Effector memory CD4-positive, alpha-beta T cell (primary cell): Measurements from ENCODE around the gene CHST7.

Experiments used
- DNase-seq, 3 donors: peaks; one replicate each; pipeline ENCODE4 v3.0.0-alpha.2; 2020
- H3K27ac ChIP-seq: 2 replicates; pipeline ENCODE4 v1.7.0; 2013; ENCODE audit warnings: mild to moderate bottlenecking, low read length, moderate library complexity; ENCODE audit not compliant: insufficient read depth, poor library complexity, severe bottlenecking
- H3K27me3 ChIP-seq: replicated peaks from 2 replicates; pipeline ENCODE4 v1.7.0; 2013; ENCODE audit warnings: mild to moderate bottlenecking, low read length; ENCODE audit not compliant: insufficient read depth, control insufficient read depth, poor library complexity, severe bottlenecking
- H3K36me3 ChIP-seq: 2 replicates; pipeline ENCODE4 v1.7.0; 2013; ENCODE audit warnings: mild to moderate bottlenecking, low read length, moderate library complexity; ENCODE audit not compliant: control insufficient read depth, insufficient read depth
- H3K4me1 ChIP-seq: 2 replicates; pipeline ENCODE4 v1.7.0; 2013; ENCODE audit warnings: low read length, mild to moderate bottlenecking; ENCODE audit not compliant: control insufficient read depth, insufficient read depth, poor library complexity, severe bottlenecking
- H3K4me3 ChIP-seq: 2 replicates; pipeline ENCODE4 v1.7.0; 2013; ENCODE audit warnings: low read length, low read depth, mild to moderate bottlenecking; ENCODE audit not compliant: insufficient read depth, poor library complexity, severe bottlenecking
- H3K9me3 ChIP-seq: 2 replicates; pipeline ENCODE4 v1.7.0; 2013; ENCODE audit warnings: mild to moderate bottlenecking, low read length, moderate library complexity; ENCODE audit not compliant: control insufficient read depth

The CHST7 gene

GRCh38 chrX:46549914-46550313, 23.7 kb upstream of the CHST7 start:
- Histone ChIP-seq H3K27ac (no peak overlapping the region), H3K9me3 (no peaks in the 10 kb centered on the region), H3K36me3 (no peaks in the 10 kb centered on the region), H3K27me3 (no peaks in the 10 kb centered on the region), H3K4me1 (no peaks in the 10 kb centered on the region), H3K4me3 (no peak overlapping the region)
- no peak for DNase-seq

DNA sequence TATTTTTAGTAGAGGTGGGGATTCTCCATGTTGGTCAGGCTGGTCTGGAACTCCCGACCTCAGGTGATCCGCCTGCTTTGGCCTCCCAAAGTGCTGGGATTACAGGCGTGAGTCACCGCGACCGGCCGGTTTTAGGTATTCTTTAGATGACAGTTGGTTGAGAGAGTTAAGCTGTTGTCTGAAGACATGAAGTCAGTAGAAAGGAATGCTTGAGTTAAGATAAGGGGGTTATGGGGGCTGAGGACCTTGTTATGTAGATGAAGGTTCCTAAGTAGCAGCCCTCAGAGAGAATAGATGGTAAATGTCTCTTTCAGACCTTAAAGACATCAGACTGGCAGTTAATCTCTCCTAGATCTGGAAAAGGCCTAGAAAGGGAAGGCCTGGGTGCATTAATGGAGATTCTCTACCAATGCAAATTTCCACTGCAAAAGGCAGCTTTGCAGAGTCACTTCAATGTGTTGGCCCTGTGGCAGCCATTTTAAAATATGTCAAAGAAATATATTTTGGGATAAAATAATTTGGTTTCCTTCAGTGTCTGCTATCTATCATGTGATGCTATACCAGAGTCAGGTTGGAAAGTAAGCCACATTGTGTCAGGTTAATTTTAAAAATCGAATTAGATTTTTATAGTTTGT, 22.0 kb upstream of the CHST7 start:
- Histone ChIP-seq H3K27me3 (no peaks in the 10 kb centered on the region), H3K4me1 (no peaks in the 10 kb centered on the region), H3K4me3 (no peak overlapping the region), H3K36me3 (no peaks in the 10 kb centered on the region), H3K27ac (no peak overlapping the region), H3K9me3 (no peaks in the 10 kb centered on the region)
- DNase-seq, result no peak

DNA sequence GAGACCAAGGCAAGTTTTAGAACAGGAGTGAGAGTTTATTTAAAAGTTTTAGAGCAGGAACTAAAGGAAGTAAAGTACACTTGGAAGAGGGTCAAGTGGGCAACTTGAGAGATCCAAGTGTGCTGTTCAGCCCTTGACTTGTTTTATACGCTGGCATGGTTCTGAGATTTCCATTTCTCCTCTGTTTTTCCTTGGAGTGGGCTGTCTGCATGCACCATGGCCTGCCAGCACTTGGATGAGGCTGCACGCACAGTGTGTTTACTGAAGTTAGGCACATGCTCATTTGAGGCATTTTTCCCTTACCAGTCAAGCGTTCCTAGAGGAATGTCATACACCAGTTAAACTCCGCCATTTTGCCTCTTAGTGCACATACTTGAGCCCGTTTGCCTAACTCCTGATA, 19.6 kb upstream of the CHST7 start:
- H3K4me3 ChIP-seq, result no peak overlapping the region
- H3K27ac ChIP-seq, result no peak overlapping the region
- no peaks in the 10 kb centered on the region for H3K36me3 ChIP-seq
- H3K9me3 ChIP-seq, result no peaks in the 10 kb centered on the region
- no peaks in the 10 kb centered on the region for H3K27me3 ChIP-seq
- no peaks in the 10 kb centered on the region for H3K4me1 ChIP-seq
- DNase-seq, result no peak

DNA sequence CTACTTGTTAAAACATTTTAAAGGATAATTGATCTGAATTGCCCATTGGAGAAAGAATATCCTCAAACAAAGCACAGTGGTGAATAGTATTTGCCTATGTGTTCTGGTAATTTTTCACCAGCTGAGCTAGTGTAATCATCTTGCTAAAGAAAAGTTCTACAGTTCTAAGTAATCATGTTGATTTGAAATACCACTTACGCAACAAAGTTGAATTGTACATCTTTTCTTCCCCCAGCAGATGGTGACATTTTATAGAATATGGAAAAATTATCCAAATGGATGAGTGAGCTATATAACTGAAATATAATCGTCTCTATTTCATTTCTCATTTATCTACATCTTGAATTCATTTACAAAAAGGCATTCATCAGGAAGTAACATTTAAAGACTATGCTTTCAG, 18.6 kb upstream of the CHST7 start:
- H3K4me3 ChIP-seq, result no peak overlapping the region
- H3K27ac ChIP-seq, result no peak overlapping the region
- no peaks in the 10 kb centered on the region for H3K4me1 ChIP-seq
- no peaks in the 10 kb centered on the region for H3K36me3 ChIP-seq
- no peaks in the 10 kb centered on the region for H3K9me3 ChIP-seq
- no peak for DNase-seq
- H3K27me3 ChIP-seq, result no peaks in the 10 kb centered on the region

DNA sequence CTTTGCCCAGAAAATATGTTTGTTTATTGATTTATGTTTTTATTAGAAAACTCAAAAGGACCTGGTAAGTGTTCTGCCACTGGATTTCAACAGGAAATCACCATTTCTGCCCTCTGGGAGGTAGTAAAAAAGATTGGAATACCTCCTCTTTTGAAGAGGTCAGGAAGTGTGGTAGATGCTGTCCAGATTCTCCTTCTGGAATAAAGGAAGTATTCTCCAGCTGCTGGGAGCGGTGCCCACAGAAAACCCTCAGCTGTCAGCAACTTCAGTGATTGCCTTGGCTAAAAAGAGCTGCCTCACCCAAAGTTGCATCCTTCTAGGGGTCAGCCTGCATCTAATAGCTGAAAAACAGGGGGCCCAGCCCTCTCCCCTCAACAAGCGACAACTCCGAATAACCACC, 14.5 kb upstream of the CHST7 start:
- H3K27me3 ChIP-seq, result no peaks in the 10 kb centered on the region
- no peak overlapping the region for H3K4me3 ChIP-seq
- H3K27ac ChIP-seq, result no peak overlapping the region
- H3K9me3 ChIP-seq, result no peaks in the 10 kb centered on the region
- DNase-seq, result no peak
- H3K4me1 ChIP-seq, result no peaks in the 10 kb centered on the region
- H3K36me3 ChIP-seq, result no peaks in the 10 kb centered on the region

GRCh38 chrX:46561824-46562657, 11.5 kb upstream of the CHST7 start:
- H3K27ac ChIP-seq, result no peak overlapping the region
- H3K4me3 ChIP-seq, result no peak overlapping the region

DNA sequence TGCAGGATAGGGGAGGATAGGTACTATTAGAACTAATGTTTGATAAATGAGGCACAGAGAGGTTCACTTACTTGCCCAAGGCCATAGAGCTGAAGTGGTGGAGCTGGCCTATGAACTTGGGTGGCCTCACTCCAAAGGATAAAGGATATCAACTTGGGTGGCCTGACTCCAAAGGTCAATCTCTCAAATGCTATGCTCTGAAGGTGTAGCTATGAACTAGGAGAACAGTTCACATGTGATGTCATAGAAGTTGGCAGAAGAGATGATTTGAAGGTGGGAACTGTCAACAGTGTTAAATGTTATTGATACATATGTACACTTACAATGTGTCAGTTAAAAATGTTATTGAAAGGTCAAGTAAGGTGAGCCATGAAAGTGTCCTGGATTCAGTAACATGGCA, 6.2 kb upstream of the CHST7 start:
- no peak overlapping the region for H3K27ac ChIP-seq
- no peak for DNase-seq

More at GRCh38 chrX:46561824-46562657, 11.5 kb upstream of the CHST7 start:
- H3K9me3 ChIP-seq, result no peaks in the 10 kb centered on the region
- H3K36me3 ChIP-seq, result no peaks in the 10 kb centered on the region
- DNase-seq, result no peak
- H3K4me1 ChIP-seq, result no peaks in the 10 kb centered on the region
- no peaks in the 10 kb centered on the region for H3K27me3 ChIP-seq

DNA sequence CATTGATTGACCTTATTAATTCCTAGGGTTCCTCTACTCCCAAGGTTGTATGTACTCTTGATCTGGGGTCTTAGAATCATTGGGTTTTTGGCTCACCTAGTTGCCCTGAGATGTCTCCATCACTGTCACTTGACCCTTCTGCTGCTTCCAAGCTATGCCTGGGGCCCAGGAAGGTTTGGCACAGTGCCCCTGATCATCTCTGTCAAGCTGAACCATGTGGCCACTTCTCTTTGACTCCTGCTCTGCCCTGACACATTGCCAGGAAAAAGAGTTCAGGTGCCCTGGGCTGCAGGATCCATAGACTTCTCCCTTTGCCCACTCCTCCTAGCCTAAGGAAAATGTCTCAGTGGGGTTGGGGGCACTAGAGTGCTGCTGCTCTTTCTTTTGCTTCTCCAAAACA, 3.9 kb upstream of the CHST7 start:
- Histone ChIP-seq H3K9me3 (no peaks in the 10 kb centered on the region), H3K36me3 (no peaks in the 10 kb centered on the region), H3K27me3 (no peaks in the 10 kb centered on the region), H3K27ac (no peak overlapping the region), H3K4me3 (no peak overlapping the region), H3K4me1 (peaks cover 2% of the 10 kb centered on the region)
- DNase-seq, result no peak

More for the DNA sequence above, 6.2 kb upstream of the CHST7 start:
- Histone ChIP-seq H3K4me1 (no peaks in the 10 kb centered on the region), H3K4me3 (no peak overlapping the region), H3K27me3 (no peaks in the 10 kb centered on the region), H3K9me3 (no peaks in the 10 kb centered on the region), H3K36me3 (no peaks in the 10 kb centered on the region)

DNA sequence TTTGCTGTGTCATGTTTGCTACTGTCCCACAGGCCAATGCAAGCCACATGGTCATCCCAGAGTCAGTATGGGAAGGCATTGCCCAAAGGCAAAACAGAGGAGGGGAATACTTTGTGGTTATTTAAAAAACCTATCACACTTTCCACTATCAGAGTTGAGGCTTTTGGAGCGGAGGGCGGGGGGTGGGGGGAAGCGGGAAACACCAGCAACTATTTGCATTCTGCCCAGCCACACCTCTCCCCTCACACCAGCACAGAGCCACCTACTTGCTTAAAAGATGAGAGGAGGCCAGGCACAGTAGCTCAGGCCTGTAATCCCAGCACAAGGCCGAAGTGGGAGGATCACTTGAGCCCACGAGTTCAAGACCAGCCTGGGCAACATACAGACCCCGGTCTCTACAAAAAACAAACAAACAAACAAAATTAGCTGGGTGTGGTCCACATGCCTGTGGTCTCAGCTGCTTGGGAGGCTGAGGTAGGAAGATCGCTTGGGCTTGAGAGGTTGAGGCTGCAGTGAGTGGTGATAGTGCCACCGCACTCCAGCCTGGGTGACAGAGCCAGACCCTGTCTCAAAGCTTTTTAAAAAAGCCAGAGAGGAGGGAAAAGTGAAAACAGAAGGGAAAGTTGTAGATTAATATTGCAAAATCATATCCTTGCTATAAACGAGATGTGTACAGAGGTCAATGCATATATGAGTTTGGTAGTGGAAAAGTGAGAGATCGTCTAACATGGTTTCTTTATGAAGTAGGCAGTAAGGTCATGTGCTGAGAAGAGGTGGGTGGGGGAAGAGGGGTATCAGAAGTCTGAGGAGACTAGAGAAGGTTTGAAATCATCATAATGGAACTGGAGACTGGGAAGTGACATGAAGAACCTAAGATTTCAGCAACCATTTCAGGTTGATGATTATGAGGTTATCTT, 1.9 kb upstream of the CHST7 start:
- no peaks in the 10 kb centered on the region for H3K9me3 ChIP-seq
- H3K27ac ChIP-seq, result peak overlapping the region; percentile 22
- no peak for DNase-seq
- peaks cover 4% of the 10 kb centered on the region for H3K4me1 ChIP-seq
- no peaks in the 10 kb centered on the region for H3K36me3 ChIP-seq
- H3K27me3 ChIP-seq, result no peaks in the 10 kb centered on the region
- H3K4me3 ChIP-seq, result no peak overlapping the region
